GM21576 (cell line): ENCODE measurements around the gene ENSA.
A peak's percentile ranks its signal among the peaks of the same experiment; 100 is the strongest.
"Not testable (repeated sequence)": the region's sequence is repeated elsewhere in the genome, so short reads cannot be mapped to it uniquely, and the experiment has no call there.

Experiments
- ATAC-seq: cut with Tn5 transposase; IDR thresholded peaks from one replicate; pipeline ENCODE4 v1.9.1; 2021; ENCODE audit warnings: mild to moderate bottlenecking, moderate library complexity; ENCODE audit not compliant: unreplicated experiment

ENSA gene

GRCh38 chr1:150629115-150629928 lies at the start of gene ENSA:
Gene ENSA (minus strand): TSS chr1:150629612. CDS start chr1:150629470, 142 bp downstream.
- peak; percentile 89 for ATAC-seq

GRCh38 chr1:150678988-150679387 lies 49.6 kb upstream of the ENSA start:
- no peak for ATAC-seq

GRCh38 chr1:150674881-150675280 lies 45.5 kb upstream of the ENSA start:
- no peak for ATAC-seq

GRCh38 chr1:150663321-150663720 lies 33.9 kb upstream of the ENSA start:
- ATAC-seq = no peak

GRCh38 chr1:150662811-150663210 lies 33.4 kb upstream of the ENSA start:
- ATAC-seq = no peak

GRCh38 chr1:150661156-150661555 lies 31.7 kb upstream of the ENSA start:
- ATAC-seq = no peak

GRCh38 chr1:150660584-150660983 lies 31.2 kb upstream of the ENSA start:
- no peak for ATAC-seq

GRCh38 chr1:150657064-150657463 lies 27.7 kb upstream of the ENSA start:
- not testable (repeated sequence) for ATAC-seq

GRCh38 chr1:150654635-150655034 lies 25.2 kb upstream of the ENSA start:
- ATAC-seq = not testable (repeated sequence)

- no peak for ATAC-seq
Observed at GRCh38 chr1:150650193-150650592, 20.8 kb upstream of the ENSA start.

GRCh38 chr1:150649441-150650075 lies 20.1 kb upstream of the ENSA start:
- ATAC-seq = no peak

- no peak for ATAC-seq
Observed at GRCh38 chr1:150642296-150642695, 12.9 kb upstream of the ENSA start.

GRCh38 chr1:150641126-150641815 lies 11.9 kb upstream of the ENSA start:
- not testable (repeated sequence) for ATAC-seq

GRCh38 chr1:150638430-150638829 lies 9.0 kb upstream of the ENSA start:
- ATAC-seq = not testable (repeated sequence)

GRCh38 chr1:150634839-150635622 lies 5.6 kb upstream of the ENSA start:
- ATAC-seq = not testable (repeated sequence)

- ATAC-seq = no peak
Observed at GRCh38 chr1:150628766-150629114, 672 bp downstream of the ENSA start.

- no peak for ATAC-seq
Observed at GRCh38 chr1:150627826-150628410, 1.5 kb downstream of the ENSA start.

GRCh38 chr1:150626150-150626549 lies 3.3 kb downstream of the ENSA start:
- ATAC-seq = no peak

- ATAC-seq = not testable (repeated sequence)
Observed at GRCh38 chr1:150624546-150624945, 4.9 kb downstream of the ENSA start.

- not testable (repeated sequence) for ATAC-seq
Observed at GRCh38 chr1:150624134-150624533, 5.3 kb downstream of the ENSA start.
